ENCODE data around the gene ELMOD2. TPM values are rescaled to one million over a fixed set of nuclear protein-coding genes. Genes with fewer than 3 reads are reported as not detected.

The ELMOD2 gene
- total RNA-seq, result 25.3 and 27.1 TPM in 2 replicates

DNA sequence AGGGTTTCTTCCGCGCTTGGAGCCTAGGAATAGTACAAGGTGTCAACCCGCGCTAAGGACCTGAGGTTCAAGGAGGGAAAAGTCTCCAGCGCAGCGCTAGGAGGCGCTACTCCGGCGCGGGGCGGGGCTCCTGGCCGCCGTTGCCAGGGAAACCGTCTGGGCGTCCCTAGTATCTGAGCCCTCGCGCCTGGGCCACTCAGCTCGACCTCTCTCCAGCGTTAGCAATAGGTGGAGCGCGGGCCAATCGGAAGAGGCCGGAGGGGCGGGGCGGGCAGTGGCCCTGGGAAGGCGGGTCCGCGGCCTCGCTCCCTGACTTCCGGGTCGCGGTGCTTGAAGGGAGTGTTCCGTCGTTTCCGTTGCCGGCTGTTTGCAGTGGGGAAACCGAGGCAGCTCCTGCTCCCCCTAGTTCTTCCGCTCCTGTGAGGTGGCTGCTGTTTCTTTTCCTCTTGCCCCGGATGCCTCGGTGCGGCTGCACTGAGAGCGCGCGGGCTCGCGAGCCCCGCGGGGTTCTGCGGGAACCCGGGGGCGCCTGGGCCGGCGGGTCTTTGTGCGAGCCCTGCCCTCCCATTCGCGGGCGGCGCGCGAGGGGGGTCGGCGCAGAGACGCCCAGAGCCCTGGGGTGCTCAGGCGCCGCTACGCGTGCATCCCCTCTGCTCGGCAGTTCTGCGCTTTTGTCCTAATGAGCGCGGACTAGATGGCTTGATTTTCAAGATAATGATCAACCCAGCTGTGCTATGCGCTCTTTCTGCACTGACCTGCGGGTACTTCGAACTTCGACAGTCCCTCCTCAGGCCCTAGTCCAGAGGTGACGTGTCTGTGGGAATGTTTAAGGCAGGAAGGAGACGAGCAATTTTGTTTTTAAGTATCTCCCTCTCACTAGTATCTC lies at the start of gene ELMOD2:
ELMOD2 (plus strand) TSS at position 312 of the 886 bp plus-strand sequence. CDS start 1,261 bp downstream, outside the sequence.

DNA sequence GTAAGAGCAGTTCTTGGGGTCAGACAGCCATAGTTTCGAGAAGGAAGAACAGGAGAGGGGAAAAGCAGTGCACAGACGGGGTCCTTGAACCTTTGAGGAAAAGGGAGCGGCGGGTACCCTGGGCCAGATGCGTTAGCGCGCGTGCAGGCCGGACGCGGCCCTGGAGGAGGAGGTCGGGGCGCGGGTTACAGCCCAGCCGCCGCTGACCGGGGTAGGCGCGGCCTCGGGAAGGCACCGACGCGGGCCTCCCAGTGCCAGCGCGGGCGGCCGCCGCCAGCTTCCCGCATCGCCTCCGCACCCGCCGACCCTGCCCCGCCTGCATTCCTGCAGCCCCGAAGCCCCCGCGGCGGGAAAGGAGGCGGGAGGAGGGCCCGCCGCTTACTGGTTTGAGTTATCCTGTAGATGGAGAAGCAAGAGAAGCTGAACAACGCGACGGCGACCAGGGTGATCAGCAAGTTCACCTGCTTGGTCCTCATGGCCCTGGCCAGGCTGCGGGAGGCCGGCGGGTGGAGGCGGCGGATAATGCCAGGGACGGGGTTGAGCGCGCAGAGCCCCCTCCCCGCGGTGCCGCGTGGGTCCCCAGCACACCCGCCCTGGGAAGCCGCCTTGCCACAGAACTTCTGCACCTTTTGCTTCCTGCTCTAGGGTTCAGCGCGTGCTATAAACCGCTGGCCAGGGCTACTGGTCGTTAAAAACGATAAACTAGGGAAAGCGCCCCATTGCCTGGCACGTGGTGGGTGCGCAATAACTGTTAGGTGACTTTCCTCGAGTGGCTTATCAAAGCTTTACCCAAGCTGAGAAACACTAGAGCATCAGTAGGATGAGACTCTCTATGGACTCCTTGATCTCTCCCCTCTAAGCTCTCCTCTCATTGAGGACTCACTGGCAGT lies 26.0 kb upstream of the ELMOD2 start, which contains the start of gene MGAT4D:
MGAT4D (minus strand) TSS at position 547 of the 890 bp plus-strand sequence; CDS start at position 476, 71 bp downstream.

GRCh38 chr4:140568507-140569306 lies 44.7 kb downstream of the ELMOD2 start, which contains the start of gene UCP1:
Gene UCP1 (minus strand): TSS chr4:140568961. CDS start chr4:140568729, 232 bp downstream.

Other genes starting within 250 kb of the ELMOD2 start
- gene SCOC, start 150.5 kb upstream of the ELMOD2 start, total RNA-seq, result 65.6 and 74.5 TPM in 2 replicates
- gene CLGN, start 96.5 kb upstream of the ELMOD2 start, total RNA-seq, result 0.32 and 2.1 TPM in 2 replicates
- gene MGAT4D, start 25.9 kb upstream of the ELMOD2 start, total RNA-seq, result not detected in 2 replicates
- gene UCP1, start 44.8 kb downstream of the ELMOD2 start, total RNA-seq, result 0.32 TPM in 1 of 2 replicates, not detected in the other
- 35.7 and 40.1 TPM in 2 replicates for gene TBC1D9, start 232.2 kb downstream of the ELMOD2 start, total RNA-seq